ENCODE measurements around the gene SLC5A2. TPM values are rescaled to one million over a fixed set of nuclear protein-coding genes. Genes with fewer than 3 reads are reported as not detected.
"Not testable (repeated sequence)": the region's sequence is repeated elsewhere in the genome, so short reads cannot be mapped to it uniquely, and the experiment has no call there.

Gene SLC5A2
- total and polyA plus RNA-seq, 2 of the 13 experiments (the other 11 are each of a cell fraction or from before 2014, with no cell fraction given), result 0.24 to 0.97 TPM

DNA sequence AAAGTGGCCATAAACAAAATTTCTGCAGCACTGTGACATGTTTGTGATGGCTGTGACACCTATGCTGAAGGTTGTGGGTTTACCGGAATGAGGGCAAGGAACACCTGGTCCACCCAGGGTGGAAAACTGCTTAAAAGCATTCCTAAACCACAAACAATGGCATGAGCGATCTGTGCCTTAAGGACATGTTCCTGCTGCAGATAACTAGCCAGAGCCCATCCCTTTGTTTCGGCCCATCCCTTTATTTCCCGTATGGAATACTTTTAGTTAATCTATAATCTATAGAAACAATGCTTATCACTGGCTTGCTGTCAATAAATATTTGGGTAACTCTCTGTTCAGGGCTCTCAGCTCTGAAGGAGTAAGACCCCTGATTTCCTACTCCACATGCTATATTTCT is 56.8 kb downstream of the SLC5A2 start:
- POLR2A ChIA-PET; H3K79me2 ChIP-seq (ENCODE audit: insufficient read depth, low read length); DNase-seq (ENCODE audit: low spot score); H3K4me3 ChIP-seq (replicated peaks in 1 of 3; ENCODE audit: insufficient read depth in 1 of 3, low read depth in 2 of 3, low read length in 3 of 3); H3K4me1 ChIP-seq (ENCODE audit: insufficient read depth, low read length); H3K27ac ChIP-seq (ENCODE audit: extremely low read length, insufficient read depth, low read length); FAIRE-seq; CTCF ChIA-PET (ENCODE audit: low intra/inter-chr PET ratio, low total read pairs); H4K20me1 ChIP-seq (ENCODE audit: insufficient read depth, low read length); ATAC-seq; H3K9ac ChIP-seq (ENCODE audit: insufficient read depth, low read depth, low read length); H3K36me3 ChIP-seq (replicated peaks in 1 of 2; ENCODE audit: control insufficient read depth in 1 of 2, insufficient read depth in 2 of 2, low read length in 2 of 2); H2AFZ ChIP-seq (ENCODE audit: low read length); in situ Hi-C loops (cut with HindIII; ENCODE audit: extremely low pct_ligation_motif_present, low pct_unique_long_range_greater_than_20kb); BruUV-seq (replicated peaks); H3K4me2 ChIP-seq (ENCODE audit: low read depth, low read length); intact Hi-C loops (cut with micrococcal nuclease; ENCODE audit: unreplicated experiment): not testable (repeated sequence)
- peaks cover 3 to 27% of the 10 kb centered on the region in 2 experiments; a peak in 4 of 5 replicates for H3K27me3 ChIP-seq (ENCODE audit: control insufficient read depth in 1 of 2, insufficient read depth in 2 of 2, low read length in 2 of 2)
- 13% methylated on average over 4 of the region's 4 CpGs for WGBS (ENCODE audit: low lambda C conversion rate)
- TF ChIP-seq ZNF761 (CRISPR knock-in tag; conservative IDR thresholded peaks at IDR 0.05), result peak; percentile 99
- H3K9me3 ChIP-seq (ENCODE audit: low read length), result peaks cover 27% of the 10 kb centered on the region

Other genes starting within 250 kb of the SLC5A2 start
- 0.11 and 0.20 TPM in 2 replicates for gene ITGAM, start 223.1 kb upstream of the SLC5A2 start, total RNA-seq (2016; rRNA removed; fragmentation: Illumina TruSeq; extraction: Trizol)
- 0.01 and 0.09 TPM in 2 replicates for gene ITGAM, start 223.1 kb upstream of the SLC5A2 start, polyA plus RNA-seq (2011; rRNA removed)
- gene ITGAX, start 127.9 kb upstream of the SLC5A2 start, total RNA-seq (2016; rRNA removed; fragmentation: Illumina TruSeq; extraction: Trizol), result not detected in 2 replicates
- 0.32 and 0.42 TPM in 2 replicates for gene ITGAX, start 127.9 kb upstream of the SLC5A2 start, polyA plus RNA-seq (2011; rRNA removed)
- gene ITGAD, start 89.8 kb upstream of the SLC5A2 start, total RNA-seq (2016; rRNA removed; fragmentation: Illumina TruSeq; extraction: Trizol), result not detected in 2 replicates
- not detected in 2 replicates for gene ITGAD, start 89.8 kb upstream of the SLC5A2 start, polyA plus RNA-seq (2011; rRNA removed)
- gene COX6A2, start 54.8 kb upstream of the SLC5A2 start, total RNA-seq (2016; rRNA removed; fragmentation: Illumina TruSeq; extraction: Trizol), result not detected in 2 replicates
- gene COX6A2, start 54.8 kb upstream of the SLC5A2 start, polyA plus RNA-seq (2011; rRNA removed), result not detected in 2 replicates
- gene ZNF843, start 40.3 kb upstream of the SLC5A2 start, total RNA-seq (2016; rRNA removed; fragmentation: Illumina TruSeq; extraction: Trizol), result not detected in 2 replicates
- 0.03 and 0.04 TPM in 2 replicates for gene ZNF843, start 40.3 kb upstream of the SLC5A2 start, polyA plus RNA-seq (2011; rRNA removed)
- gene ARMC5, start 23.6 kb upstream of the SLC5A2 start, total RNA-seq (2016; rRNA removed; fragmentation: Illumina TruSeq; extraction: Trizol), result 13.0 and 22.3 TPM in 2 replicates
- gene ARMC5, start 23.6 kb upstream of the SLC5A2 start, polyA plus RNA-seq (2011; rRNA removed), result 10.8 and 11.9 TPM in 2 replicates
- 0.52 and 0.80 TPM in 2 replicates for gene TGFB1I1, start 11.0 kb upstream of the SLC5A2 start, total RNA-seq (2016; rRNA removed; fragmentation: Illumina TruSeq; extraction: Trizol)
- gene TGFB1I1, start 11.0 kb upstream of the SLC5A2 start, polyA plus RNA-seq (2011; rRNA removed), result 2.9 TPM in 2 replicates
- gene RUSF1, start 25.3 kb downstream of the SLC5A2 start, total RNA-seq (2016; rRNA removed; fragmentation: Illumina TruSeq; extraction: Trizol), result 18.3 and 40.8 TPM in 2 replicates
- gene RUSF1, start 25.3 kb downstream of the SLC5A2 start, polyA plus RNA-seq (2011; rRNA removed), result 50.2 and 69.9 TPM in 2 replicates
- gene AHSP, start 44.8 kb downstream of the SLC5A2 start, total RNA-seq (2016; rRNA removed; fragmentation: Illumina TruSeq; extraction: Trizol), result not detected in 2 replicates
- gene AHSP, start 44.8 kb downstream of the SLC5A2 start, polyA plus RNA-seq (2011; rRNA removed), result not detected in 2 replicates